ENCODE data around the gene TRMT6. TPM values are rescaled to one million over a fixed set of nuclear protein-coding genes. Genes with fewer than 3 reads are reported as not detected.

The TRMT6 gene
- total RNA-seq, 2 experiments from 2014 or later = 22.5 to 29.5 TPM

DNA sequence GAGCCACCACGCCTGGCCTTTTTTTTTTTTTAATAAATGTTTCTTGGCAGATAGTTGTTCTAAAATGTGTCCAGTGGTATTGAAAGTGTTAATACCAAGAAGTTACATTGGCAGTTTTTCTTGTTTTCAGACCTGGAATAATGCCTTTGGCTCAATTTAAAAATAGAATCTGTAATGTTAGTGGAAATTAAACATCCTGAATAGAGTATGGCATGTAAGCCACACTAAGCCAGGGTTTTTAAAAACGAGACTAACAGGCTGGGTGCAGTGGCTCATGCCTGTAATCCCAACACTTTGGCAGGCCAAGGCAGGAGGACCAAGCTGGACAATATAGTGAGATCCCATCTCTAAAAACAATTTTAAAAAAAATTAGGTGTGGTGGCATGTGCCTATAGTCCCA lies 25.4 kb upstream of the TRMT6 start:
- ChIA-PET POLR2A (interaction anchor here (0.9 kb wide), 1 partner anchor 12 kb away, joined by 4 read pairs; no protein-coding TSS in a partner anchor), CTCF (ENCODE audit: unreplicated experiment) (no interaction called here)
- no peak overlapping the region for H3K4me3 ChIP-seq (ENCODE audit: low read depth, low read length, poor library complexity, severe bottlenecking)
- no TSS peak for BruUV-seq (replicated peaks)
- no peaks in the 10 kb centered on the region for H3K79me2 ChIP-seq (ENCODE audit: insufficient read depth, low read depth, low read length)
- H3K9me2 ChIP-seq (ENCODE audit: insufficient read depth, low read length) = no peaks in the 10 kb centered on the region
- no peak overlapping the region for H3K27ac ChIP-seq (ENCODE audit: low read depth, low read length, poor library complexity, severe bottlenecking)
- DNase-seq (ENCODE audit: low spot score) = no peak
- no peak overlapping the region for H3K4me2 ChIP-seq (ENCODE audit: low read length)
- intact Hi-C loops (cut with micrococcal nuclease; ENCODE audit: unreplicated experiment) = no loop called here
- TF ChIP-seq, protein P1, sequence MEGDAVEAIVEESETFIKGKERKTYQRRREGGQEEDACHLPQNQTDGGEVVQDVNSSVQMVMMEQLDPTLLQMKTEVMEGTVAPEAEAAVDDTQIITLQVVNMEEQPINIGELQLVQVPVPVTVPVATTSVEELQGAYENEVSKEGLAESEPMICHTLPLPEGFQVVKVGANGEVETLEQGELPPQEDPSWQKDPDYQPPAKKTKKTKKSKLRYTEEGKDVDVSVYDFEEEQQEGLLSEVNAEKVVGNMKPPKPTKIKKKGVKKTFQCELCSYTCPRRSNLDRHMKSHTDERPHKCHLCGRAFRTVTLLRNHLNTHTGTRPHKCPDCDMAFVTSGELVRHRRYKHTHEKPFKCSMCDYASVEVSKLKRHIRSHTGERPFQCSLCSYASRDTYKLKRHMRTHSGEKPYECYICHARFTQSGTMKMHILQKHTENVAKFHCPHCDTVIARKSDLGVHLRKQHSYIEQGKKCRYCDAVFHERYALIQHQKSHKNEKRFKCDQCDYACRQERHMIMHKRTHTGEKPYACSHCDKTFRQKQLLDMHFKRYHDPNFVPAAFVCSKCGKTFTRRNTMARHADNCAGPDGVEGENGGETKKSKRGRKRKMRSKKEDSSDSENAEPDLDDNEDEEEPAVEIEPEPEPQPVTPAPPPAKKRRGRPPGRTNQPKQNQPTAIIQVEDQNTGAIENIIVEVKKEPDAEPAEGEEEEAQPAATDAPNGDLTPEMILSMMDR (conservative IDR thresholded peaks at IDR 0.05; ENCODE audit: low read length) = no peak
- TF ChIP-seq EZH2phosphoT487 (IDR thresholded peaks at IDR 0.05; ENCODE audit: borderline replicate concordance, low read depth, low read length) = no peak
- H3K9me3 ChIP-seq (ENCODE audit: low read length) = no peaks in the 10 kb centered on the region
- peaks cover 97% of the 10 kb centered on the region for H3K36me3 ChIP-seq (ENCODE audit: insufficient read depth, low read length)
- no peak overlapping the region for H2AFZ ChIP-seq (ENCODE audit: low read length)
- H4K20me1 ChIP-seq (ENCODE audit: insufficient read depth, low read length) = no peaks in the 10 kb centered on the region
- no peaks in the 10 kb centered on the region for H3K4me1 ChIP-seq (ENCODE audit: insufficient read depth, low read length, poor library complexity, severe bottlenecking)

DNA sequence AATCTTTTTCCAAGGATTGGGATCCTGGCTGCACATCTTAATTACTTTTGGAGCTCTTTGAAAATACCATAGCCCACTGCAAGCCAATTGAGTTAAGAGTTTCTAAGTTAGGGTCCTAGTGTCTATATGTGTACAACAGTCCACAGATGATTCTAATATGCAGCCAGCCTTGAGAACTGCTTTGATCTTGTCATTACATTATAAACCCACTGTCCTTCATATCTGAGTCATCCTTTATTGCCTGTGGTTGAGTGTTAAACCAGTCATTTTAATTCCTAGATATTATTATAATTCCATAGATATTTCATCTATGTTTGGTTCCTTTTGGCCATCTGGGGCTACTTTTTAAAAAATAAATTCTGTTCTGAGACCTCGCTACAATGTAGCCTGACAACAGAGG lies 24.2 kb upstream of the TRMT6 start:
- no peak for TF ChIP-seq EZH2phosphoT487 (IDR thresholded peaks at IDR 0.05; ENCODE audit: borderline replicate concordance, low read depth, low read length)
- TF ChIP-seq, protein P1 (conservative IDR thresholded peaks at IDR 0.05; ENCODE audit: low read length) = no peak
- H3K4me3 ChIP-seq (ENCODE audit: low read depth, low read length, poor library complexity, severe bottlenecking) = no peak overlapping the region
- POLR2A ChIA-PET = interaction anchor here (0.7 to 1.0 kb wide), 3 partner anchors 9 to 30 kb away, joined by 3 to 4 read pairs (median 3); no protein-coding TSS in a partner anchor
- H3K27ac ChIP-seq (ENCODE audit: low read depth, low read length, poor library complexity, severe bottlenecking) = no peak overlapping the region
- no peak for DNase-seq (ENCODE audit: low spot score)
- no peaks in the 10 kb centered on the region for H3K79me2 ChIP-seq (ENCODE audit: insufficient read depth, low read depth, low read length)
- H3K4me1 ChIP-seq (ENCODE audit: insufficient read depth, low read length, poor library complexity, severe bottlenecking) = no peaks in the 10 kb centered on the region
- H3K36me3 ChIP-seq (ENCODE audit: insufficient read depth, low read length) = peaks cover 97% of the 10 kb centered on the region
- no peaks in the 10 kb centered on the region for H3K9me2 ChIP-seq (ENCODE audit: insufficient read depth, low read length)
- BruUV-seq (replicated peaks) = no TSS peak
- CTCF ChIA-PET (ENCODE audit: unreplicated experiment) = no interaction called here
- H2AFZ ChIP-seq (ENCODE audit: low read length) = no peak overlapping the region
- intact Hi-C loops (cut with micrococcal nuclease; ENCODE audit: unreplicated experiment) = no loop called here
- H3K4me2 ChIP-seq (ENCODE audit: low read length) = no peak overlapping the region
- no peaks in the 10 kb centered on the region for H4K20me1 ChIP-seq (ENCODE audit: insufficient read depth, low read length)
- H3K9me3 ChIP-seq (ENCODE audit: low read length) = no peaks in the 10 kb centered on the region

DNA sequence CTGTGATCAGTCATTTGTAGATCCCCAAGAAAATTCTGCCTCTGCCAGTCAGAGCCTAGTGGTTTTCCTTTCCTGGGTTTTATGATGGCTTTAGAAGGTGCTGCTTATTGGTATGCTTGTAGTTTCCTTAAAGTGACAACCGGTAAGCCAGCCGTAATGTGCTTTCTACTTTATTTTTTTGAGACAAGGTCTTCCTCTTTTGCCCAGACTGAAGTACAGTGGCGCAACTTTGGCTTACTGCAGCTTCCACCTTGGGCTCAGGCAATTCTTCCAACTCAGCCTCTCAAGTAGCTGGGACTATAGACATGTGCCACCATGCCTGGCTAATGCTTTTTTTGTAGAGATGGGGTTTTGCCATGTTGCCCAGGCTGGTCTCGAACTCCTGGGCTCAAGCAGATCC lies 23.6 kb upstream of the TRMT6 start:
- CTCF ChIA-PET (ENCODE audit: unreplicated experiment) = no interaction called here

More for the DNA sequence above, 23.6 kb upstream of the TRMT6 start:
- Histone ChIP-seq H3K4me2 (ENCODE audit: low read length) (no peak overlapping the region), H3K79me2 (ENCODE audit: insufficient read depth, low read depth, low read length) (no peaks in the 10 kb centered on the region), H3K4me3 (ENCODE audit: low read depth, low read length, poor library complexity, severe bottlenecking) (no peak overlapping the region), H3K9me3 (ENCODE audit: low read length) (no peaks in the 10 kb centered on the region), H3K9me2 (ENCODE audit: insufficient read depth, low read length) (no peaks in the 10 kb centered on the region), H3K36me3 (ENCODE audit: insufficient read depth, low read length) (peaks cover 97% of the 10 kb centered on the region), H2AFZ (ENCODE audit: low read length) (no peak overlapping the region), H4K20me1 (ENCODE audit: insufficient read depth, low read length) (no peaks in the 10 kb centered on the region), H3K4me1 (ENCODE audit: insufficient read depth, low read length, poor library complexity, severe bottlenecking) (no peaks in the 10 kb centered on the region), H3K27ac (ENCODE audit: low read depth, low read length, poor library complexity, severe bottlenecking) (no peak overlapping the region)
- POLR2A ChIA-PET = interaction anchor here (0.7 kb wide), 1 partner anchor 20 kb away, joined by 4 read pairs; no protein-coding TSS in a partner anchor
- TF ChIP-seq EZH2phosphoT487 (IDR thresholded peaks at IDR 0.05; ENCODE audit: borderline replicate concordance, low read depth, low read length) = no peak
- TF ChIP-seq, protein P1 (conservative IDR thresholded peaks at IDR 0.05; ENCODE audit: low read length) = no peak
- no peak for DNase-seq (ENCODE audit: low spot score)
- intact Hi-C loops (cut with micrococcal nuclease; ENCODE audit: unreplicated experiment) = no loop called here
- no TSS peak for BruUV-seq (replicated peaks)

Data from OCI-LY7 (cell line).